IMR-90 (cell line): ENCODE measurements around the gene TDRD7. TPM values are rescaled to one million over a fixed set of nuclear protein-coding genes. Genes with fewer than 3 reads are reported as not detected.

Experiments used
- ATAC-seq: fragments of 200-7000 bp; cut with Tn5 transposase; 2 replicates; pipeline ENCODE4 v1.9.1; 2020; ENCODE audit warnings: low read depth, mild to moderate bottlenecking, moderate library complexity
- BruUV-seq: library from RNA; stranded (reverse); fragments of 400-500 nt; replicated peaks from 2 replicates; lab custom pipeline; 2021; lab: Mats Ljungman, UMichigan
- CTCF ChIA-PET: fragments of 300-600 bp; formaldehyde crosslinking; extraction: SDS; loops from one replicate; lab custom pipeline; 2021; ENCODE audit warnings: antibody characterized with exemption; lab: Yijun Ruan, JAX
- POLR2A ChIA-PET: fragments of 300-600 bp; sonication (Branson Sonifier 250); formaldehyde crosslinking; loops from one replicate; lab custom pipeline; 2022; ENCODE audit warnings: antibody characterized with exemption; ENCODE audit not compliant: unreplicated experiment; lab: Charles Lee
- DNase-seq: peaks from one replicate; pipeline ENCODE4 v3.0.0; 2013
- H2AFZ ChIP-seq: replicated peaks from 2 replicates; pipeline ENCODE3; 2013; ENCODE audit warnings: low read length, mild to moderate bottlenecking; ENCODE audit not compliant: poor library complexity
- H2AK5ac ChIP-seq: 2 replicates; pipeline ENCODE4 v1.6.1; 2013; ENCODE audit warnings: low read depth, low read length, inconsistent platforms
- H2AK9ac ChIP-seq: replicated peaks from 2 replicates; pipeline ENCODE3; 2013; ENCODE audit warnings: mild to moderate bottlenecking, low read depth, low read length, moderate library complexity; ENCODE audit not compliant: poor library complexity
- H2BK120ac ChIP-seq: 2 replicates; pipeline ENCODE4 v1.6.1; 2013; ENCODE audit warnings: low read depth, low read length, inconsistent platforms
- H2BK15ac ChIP-seq: 3 replicates; pipeline ENCODE4 v1.6.1; 2013; ENCODE audit warnings: low read depth, low read length, inconsistent platforms
- H2BK20ac ChIP-seq: 2 replicates; pipeline ENCODE4 v1.6.1; 2013; ENCODE audit warnings: low read depth, mild to moderate bottlenecking, inconsistent platforms, low read length, moderate library complexity
- H2BK5ac ChIP-seq: 2 replicates; pipeline ENCODE4 v1.6.1; 2013; ENCODE audit warnings: mild to moderate bottlenecking, low read depth, low read length, inconsistent platforms; ENCODE audit not compliant: poor library complexity, severe bottlenecking
- H3K14ac ChIP-seq: replicated peaks from 2 replicates; pipeline ENCODE4 v1.6.1; 2013; ENCODE audit warnings: low read depth, low read length, inconsistent platforms
- H3K18ac ChIP-seq: 2 replicates; pipeline ENCODE4 v1.6.1; 2013; ENCODE audit warnings: low read depth, low read length, control low read depth
- H3K23ac ChIP-seq: 2 replicates; pipeline ENCODE4 v1.6.1; 2013; ENCODE audit warnings: low read depth, low read length, inconsistent platforms
- H3K27ac ChIP-seq: 2 replicates; pipeline ENCODE4 v1.5.1; 2013; ENCODE audit warnings: mild to moderate bottlenecking, control low read depth, low read length; ENCODE audit not compliant: insufficient read depth
- H3K27me3 ChIP-seq: 2 replicates; pipeline ENCODE4 v1.6.1; 2013; ENCODE audit warnings: low read length; ENCODE audit not compliant: control insufficient read depth, insufficient read depth
- H3K36me3 ChIP-seq: 2 replicates; pipeline ENCODE4 v1.6.1; 2013; ENCODE audit warnings: low read length, mixed read lengths; ENCODE audit not compliant: control insufficient read depth, insufficient read depth
- H3K4ac ChIP-seq: 2 replicates; pipeline ENCODE4 v1.6.1; 2013; ENCODE audit warnings: low read depth, low read length, inconsistent platforms
- H3K4me1 ChIP-seq: 2 replicates; pipeline ENCODE4 v1.6.1; 2013; ENCODE audit warnings: low read length, mixed read lengths; ENCODE audit not compliant: control insufficient read depth, insufficient read depth
- H3K4me2 ChIP-seq: 2 replicates; pipeline ENCODE4 v1.6.1; 2013; ENCODE audit warnings: low read depth, mild to moderate bottlenecking, control low read depth, low read length, moderate library complexity
- H3K4me3 ChIP-seq: 2 replicates; pipeline ENCODE4 v1.5.1; 2013; ENCODE audit warnings: low read depth, mild to moderate bottlenecking, control low read depth, low read length, moderate library complexity; ENCODE audit not compliant: insufficient read depth
- H3K56ac ChIP-seq: 2 replicates; pipeline ENCODE4 v1.6.1; 2013; ENCODE audit warnings: low read length, inconsistent platforms; ENCODE audit not compliant: insufficient read depth; ENCODE audit errors: extremely low read depth
- H3K79me1 ChIP-seq, 2 experiments: 2 replicates each; pipeline ENCODE4 v1.6.1; 2013; ENCODE audit warnings: low read length in 2 of 2, inconsistent platforms in 1 of 2, low read depth in 1 of 2
- H3K9ac ChIP-seq: 2 replicates; pipeline ENCODE4 v1.6.1; 2013; ENCODE audit warnings: low read depth, low read length, control low read depth
- H3K9me1 ChIP-seq: 2 replicates; pipeline ENCODE4 v1.6.1; 2013; ENCODE audit warnings: low read length, inconsistent platforms; ENCODE audit not compliant: insufficient read depth
- H3K9me3 ChIP-seq: 2 replicates; pipeline ENCODE4 v1.6.1; 2013; ENCODE audit warnings: low read length; ENCODE audit not compliant: control insufficient read depth, insufficient read depth
- H4K20me1 ChIP-seq: 2 replicates; pipeline ENCODE4 v1.6.1; 2013; ENCODE audit warnings: low read length, inconsistent platforms; ENCODE audit not compliant: insufficient read depth
- H4K5ac ChIP-seq: 2 replicates; pipeline ENCODE4 v1.6.1; 2013; ENCODE audit warnings: mild to moderate bottlenecking, low read depth, low read length, control low read depth
- H4K8ac ChIP-seq, 2 experiments: 2 replicates each; pipeline ENCODE4 v1.6.1; 2013; ENCODE audit warnings: low read depth in 2 of 2, low read length in 2 of 2, control low read depth in 1 of 2, inconsistent platforms in 1 of 2
- H4K91ac ChIP-seq: 2 replicates; pipeline ENCODE4 v1.6.1; 2013; ENCODE audit warnings: low read depth, low read length, inconsistent platforms; ENCODE audit not compliant: insufficient read depth
- BHLHE40 ChIP-seq: fragments of 150-350 bp; IDR thresholded peaks from 2 replicates; pipeline ENCODE4 v1.6.1; 2016; ENCODE audit warnings: mild to moderate bottlenecking, low read depth, low read length
- CEBPB ChIP-seq: IDR thresholded peaks from 2 replicates; pipeline ENCODE4 v1.6.1; 2012; ENCODE audit warnings: low read depth, low read length, improper control_type of control experiment
- CHD1 ChIP-seq: IDR thresholded peaks from 2 replicates; pipeline ENCODE4 v1.6.1; 2012; ENCODE audit warnings: low read depth, low read length, improper control_type of control experiment
- FOS ChIP-seq: fragments of 150-350 bp; IDR thresholded peaks from 2 replicates; pipeline ENCODE4 v1.6.1; 2016; ENCODE audit warnings: low read depth, low read length
- MAFK ChIP-seq: IDR thresholded peaks from 2 replicates; pipeline ENCODE4 v1.6.1; 2012; ENCODE audit warnings: low read depth, low read length, improper control_type of control experiment
- MAZ ChIP-seq: IDR thresholded peaks from 2 replicates; pipeline ENCODE4 v1.6.1; 2012; ENCODE audit warnings: low read depth, mild to moderate bottlenecking, low read length, improper control_type of control experiment, moderate library complexity, borderline replicate concordance
- MXI1 ChIP-seq: IDR thresholded peaks from 2 replicates; pipeline ENCODE4 v1.6.1; 2012; ENCODE audit warnings: low read depth, mild to moderate bottlenecking, low read length, moderate library complexity, borderline replicate concordance
- NFE2L2 ChIP-seq: fragments of 150-350 bp; IDR thresholded peaks from 2 replicates; pipeline ENCODE4 v1.6.1; 2016; ENCODE audit warnings: low read depth, mild to moderate bottlenecking, low read length
- POLR2A ChIP-seq: IDR thresholded peaks from 2 replicates; pipeline ENCODE4 v1.6.1; 2012; ENCODE audit warnings: mild to moderate bottlenecking, low read depth, low read length
- RAD21 ChIP-seq: IDR thresholded peaks from 2 replicates; pipeline ENCODE4 v1.6.1; 2012; ENCODE audit warnings: low read length, improper control_type of control experiment
- RCOR1 ChIP-seq: IDR thresholded peaks from 2 replicates; pipeline ENCODE4 v1.6.1; 2012; ENCODE audit warnings: mild to moderate bottlenecking, low read length, improper control_type of control experiment; ENCODE audit not compliant: insufficient replicate concordance
- RFX5 ChIP-seq: IDR thresholded peaks from 2 replicates; pipeline ENCODE4 v1.8.0; 2012; ENCODE audit warnings: low read depth, mild to moderate bottlenecking, low read length, moderate library complexity
- SMC3 ChIP-seq: fragments of 150-350 bp; IDR thresholded peaks from 2 replicates; pipeline ENCODE4 v1.6.1; 2016; ENCODE audit warnings: low read depth, mild to moderate bottlenecking, antibody characterized with exemption, low read length, moderate library complexity
- WGBS, 2 experiments: methylation state at CpG; one replicate each; pipeline versions ENCODE4 v1.1.5 to v1.1.7; 2013; ENCODE audit warnings: missing lambda C conversion rate in 2 of 2; ENCODE audit not compliant: insufficient read length in 1 of 2; ENCODE audit errors: extremely low coverage in 2 of 2; 5-methylcytosine and 5-hydroxymethylcytosine counted together
- dilution Hi-C: fragments of 300-500 bp; cut with HindIII; formaldehyde crosslinking; loops from one replicate; pipeline ENCODE4 v1.14.3; 2018; ENCODE audit warnings: low sequenced_read_pairs; ENCODE audit not compliant: unreplicated experiment
- in situ Hi-C: fragments of 300-500 bp; cut with MboI; formaldehyde crosslinking; loops from 3 replicates; pipeline ENCODE4 v1.14.3; 2019; ENCODE audit warnings: low sequenced_read_pairs, inconsistent platforms, mixed read lengths
- intact Hi-C: fragments of 100-400 bp; cut with micrococcal nuclease; formaldehyde crosslinking; loops from 2 replicates; pipeline ENCODE4 v1.10.0; 2022
- polyA plus RNA-seq, 3 experiments: library from polyadenylated mRNA; depleted of rRNA; stranded (reverse); fragments of >200 nt; gene quantifications; 2 replicates each; pipeline ENCODE4 v1.2.3, GENCODE V29; 2012; ENCODE audit warnings: low replicate concordance in 1 of 3
- total RNA-seq: library from RNA; depleted of rRNA; stranded (reverse); fragments of >200 nt; gene quantifications from 2 replicates; pipeline ENCODE4 v1.2.3, GENCODE V29; 2012
- TF ChIP-seq, protein P1 (sequence below): fragments of 150-350 bp; IDR thresholded peaks from 2 replicates; pipeline ENCODE4 v1.6.1; 2016; ENCODE audit warnings: low read depth, mild to moderate bottlenecking, low read length, moderate library complexity, borderline replicate concordance
- TF ChIP-seq, protein P2 (sequence below): conservative IDR thresholded peaks from 2 replicates; pipeline ENCODE4 v1.5.1; 2012; ENCODE audit warnings: mild to moderate bottlenecking, low read depth, low read length, improper control_type of control experiment
- TF ChIP-seq, protein P3 (sequence below): fragments of 150-350 bp; IDR thresholded peaks from 2 replicates; pipeline ENCODE4 v1.6.1; 2017; ENCODE audit warnings: mild to moderate bottlenecking, antibody characterized with exemption, low read length, low read depth

The TDRD7 gene
- total and polyA plus RNA-seq, 2 of the 4 experiments (the other 2 are of a cell fraction), result 4.4 to 9.7 TPM

DNA sequence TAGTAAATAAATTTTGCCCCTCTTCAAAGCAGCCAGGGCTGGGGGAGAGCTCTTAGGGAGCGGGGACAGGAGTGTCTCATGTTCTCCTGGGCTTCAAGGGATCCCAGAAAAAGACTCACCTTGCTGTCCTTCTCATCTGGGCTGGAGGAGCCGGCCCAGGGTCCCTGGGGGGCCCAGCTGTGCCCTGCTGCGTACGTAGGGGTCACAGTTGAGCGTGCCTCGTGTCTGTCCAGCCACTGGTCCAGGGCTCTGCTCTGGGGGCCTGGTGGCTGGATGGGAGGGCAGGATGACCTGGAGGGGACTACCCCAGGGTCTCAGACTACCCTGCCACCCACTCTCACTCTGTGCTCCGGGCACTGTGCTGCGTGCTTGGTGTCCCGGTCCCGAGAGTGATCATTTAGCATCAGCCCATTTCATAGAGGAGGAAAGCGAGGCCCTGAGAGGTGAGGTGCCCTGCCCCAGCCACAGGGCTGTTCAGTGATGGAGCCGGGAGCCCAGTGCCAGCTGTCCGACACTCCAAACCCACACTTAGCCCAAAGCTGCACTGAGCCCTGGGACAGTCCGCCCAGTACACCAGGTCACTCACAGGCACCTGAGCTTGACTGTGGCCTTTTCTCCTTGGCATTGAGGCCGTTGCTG lies 26.2 kb upstream of the TDRD7 start:
- Histone ChIP-seq H2BK120ac (no peak overlapping the region), H4K8ac (no peak overlapping the region), H4K91ac (no peak overlapping the region), H3K27me3 (no peaks in the 10 kb centered on the region; the same call in 1 of the 2 replicates), H3K9me1 (no peaks in the 10 kb centered on the region), H3K79me1 (no peaks in the 10 kb centered on the region), H3K23ac (no peak overlapping the region), H3K4me1 (no peaks in the 10 kb centered on the region), H2BK15ac (no peak overlapping the region), H2BK20ac (no peak overlapping the region), H3K4me3 (no peak overlapping the region), H2BK5ac (no peak overlapping the region), H3K36me3 (no peaks in the 10 kb centered on the region), H2AK9ac (no peak overlapping the region), H2AK5ac (no peak overlapping the region), H4K20me1 (no peaks in the 10 kb centered on the region), H3K9me3 (no peaks in the 10 kb centered on the region), H3K4me2 (no peak overlapping the region), H3K14ac (no peak overlapping the region), H3K27ac (no peak overlapping the region), H3K56ac (no peak overlapping the region), H2AFZ (peak overlapping the region; percentile 32), H3K9ac (no peak overlapping the region), H3K18ac (no peak overlapping the region), H4K5ac (no peak overlapping the region), H3K4ac (no peak overlapping the region)
- CTCF ChIA-PET, result no interaction called here
- DNase-seq (no peak), ATAC-seq (no peak)
- POLR2A ChIA-PET, result no interaction called here
- in situ Hi-C loops (no loop called here), dilution Hi-C loops (no loop called here), intact Hi-C loops (no loop called here)
- TF ChIP-seq FOS (no peak), MXI1 (no peak), CEBPB (no peak), NFE2L2 (no peak), MAZ (no peak), RCOR1 (no peak), SMC3 (no peak), RFX5 (no peak), POLR2A (no peak), BHLHE40 (no peak), RAD21 (no peak), CHD1 (no peak), MAFK (no peak)
- TF ChIP-seq, protein P1, sequence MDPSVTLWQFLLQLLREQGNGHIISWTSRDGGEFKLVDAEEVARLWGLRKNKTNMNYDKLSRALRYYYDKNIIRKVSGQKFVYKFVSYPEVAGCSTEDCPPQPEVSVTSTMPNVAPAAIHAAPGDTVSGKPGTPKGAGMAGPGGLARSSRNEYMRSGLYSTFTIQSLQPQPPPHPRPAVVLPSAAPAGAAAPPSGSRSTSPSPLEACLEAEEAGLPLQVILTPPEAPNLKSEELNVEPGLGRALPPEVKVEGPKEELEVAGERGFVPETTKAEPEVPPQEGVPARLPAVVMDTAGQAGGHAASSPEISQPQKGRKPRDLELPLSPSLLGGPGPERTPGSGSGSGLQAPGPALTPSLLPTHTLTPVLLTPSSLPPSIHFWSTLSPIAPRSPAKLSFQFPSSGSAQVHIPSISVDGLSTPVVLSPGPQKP, result no peak
- TF ChIP-seq, protein P2, sequence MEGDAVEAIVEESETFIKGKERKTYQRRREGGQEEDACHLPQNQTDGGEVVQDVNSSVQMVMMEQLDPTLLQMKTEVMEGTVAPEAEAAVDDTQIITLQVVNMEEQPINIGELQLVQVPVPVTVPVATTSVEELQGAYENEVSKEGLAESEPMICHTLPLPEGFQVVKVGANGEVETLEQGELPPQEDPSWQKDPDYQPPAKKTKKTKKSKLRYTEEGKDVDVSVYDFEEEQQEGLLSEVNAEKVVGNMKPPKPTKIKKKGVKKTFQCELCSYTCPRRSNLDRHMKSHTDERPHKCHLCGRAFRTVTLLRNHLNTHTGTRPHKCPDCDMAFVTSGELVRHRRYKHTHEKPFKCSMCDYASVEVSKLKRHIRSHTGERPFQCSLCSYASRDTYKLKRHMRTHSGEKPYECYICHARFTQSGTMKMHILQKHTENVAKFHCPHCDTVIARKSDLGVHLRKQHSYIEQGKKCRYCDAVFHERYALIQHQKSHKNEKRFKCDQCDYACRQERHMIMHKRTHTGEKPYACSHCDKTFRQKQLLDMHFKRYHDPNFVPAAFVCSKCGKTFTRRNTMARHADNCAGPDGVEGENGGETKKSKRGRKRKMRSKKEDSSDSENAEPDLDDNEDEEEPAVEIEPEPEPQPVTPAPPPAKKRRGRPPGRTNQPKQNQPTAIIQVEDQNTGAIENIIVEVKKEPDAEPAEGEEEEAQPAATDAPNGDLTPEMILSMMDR, result no peak
- TF ChIP-seq, protein P3, sequence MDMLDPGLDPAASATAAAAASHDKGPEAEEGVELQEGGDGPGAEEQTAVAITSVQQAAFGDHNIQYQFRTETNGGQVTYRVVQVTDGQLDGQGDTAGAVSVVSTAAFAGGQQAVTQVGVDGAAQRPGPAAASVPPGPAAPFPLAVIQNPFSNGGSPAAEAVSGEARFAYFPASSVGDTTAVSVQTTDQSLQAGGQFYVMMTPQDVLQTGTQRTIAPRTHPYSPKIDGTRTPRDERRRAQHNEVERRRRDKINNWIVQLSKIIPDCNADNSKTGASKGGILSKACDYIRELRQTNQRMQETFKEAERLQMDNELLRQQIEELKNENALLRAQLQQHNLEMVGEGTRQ, result no peak
- WGBS, 2 experiments, result 55% methylated on average over 5 of the region's 15 CpGs; no CpG with 5 or more reads in 1 of the 2 experiments
- BruUV-seq, result no TSS peak
